ENCODE measurements around the gene DTNBP1. TPM values are rescaled to one million over a fixed set of nuclear protein-coding genes. Genes with fewer than 3 reads are reported as not detected.

The DTNBP1 gene
- total RNA-seq, 1 experiment from 2014 or later = 28.2 TPM

DNA sequence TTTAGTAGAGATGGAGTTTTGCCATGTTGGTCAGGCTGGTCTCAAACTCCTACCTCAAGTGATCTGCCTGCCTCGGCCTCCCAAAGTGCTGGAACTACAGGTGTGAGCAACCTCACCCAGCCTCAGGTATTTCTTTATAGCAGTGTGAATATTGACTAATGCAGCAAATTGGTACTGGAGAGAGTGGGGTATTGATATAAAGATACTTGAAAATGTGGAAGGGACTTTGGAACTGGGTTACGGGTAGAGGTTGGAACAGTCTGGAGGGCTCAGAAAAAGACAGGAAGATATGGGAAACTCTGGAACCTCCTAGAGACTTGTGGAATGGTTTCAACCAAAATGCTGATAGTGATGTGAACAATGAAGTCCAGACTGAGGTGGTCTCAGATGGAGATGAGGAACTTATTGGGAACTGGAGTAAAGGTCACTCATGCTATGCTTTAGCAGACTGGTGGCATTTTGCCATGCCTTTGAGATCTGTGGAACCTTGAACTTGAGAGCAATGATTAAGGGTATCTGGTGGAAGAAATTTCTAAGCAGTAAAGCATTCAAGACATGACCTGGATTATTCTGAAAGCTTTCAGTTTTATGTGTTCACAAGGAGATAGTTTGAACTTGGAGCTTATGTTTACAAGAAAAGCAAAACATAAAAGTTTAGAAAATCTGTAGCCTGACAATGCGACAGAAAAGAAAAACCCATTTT is 127.2 kb downstream of the DTNBP1 start:
- H3K27ac ChIP-seq (ENCODE audit: low read depth, low read length, poor library complexity, severe bottlenecking) = no peak overlapping the region
- POLR2A ChIA-PET (ENCODE audit: low non-redundant PET) = no interaction called here

DNA sequence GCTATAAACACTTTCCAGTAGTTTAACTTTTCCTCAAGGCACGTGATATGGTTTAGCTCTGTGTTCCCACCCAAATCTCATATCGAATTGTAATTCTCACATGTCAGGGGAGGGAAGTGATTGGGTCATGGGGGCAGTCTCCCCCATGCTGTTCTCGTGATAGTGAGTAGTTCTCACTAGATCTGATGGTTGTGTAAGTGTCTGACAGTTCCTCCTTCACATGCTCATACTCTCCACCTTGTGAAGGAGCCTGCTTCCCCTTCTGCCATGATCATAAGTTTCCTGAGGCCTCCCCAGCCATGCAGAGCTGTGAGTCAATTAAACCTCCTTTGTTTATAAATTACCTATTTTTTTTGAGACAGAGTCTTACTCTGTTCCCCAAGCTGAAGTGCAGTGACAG is 127.9 kb downstream of the DTNBP1 start:
- intact Hi-C loops (cut with micrococcal nuclease; ENCODE audit: unreplicated experiment) = no loop called here
- no peak overlapping the region for H3K27ac ChIP-seq (ENCODE audit: low read depth, low read length, poor library complexity, severe bottlenecking)
- H3K4me1 ChIP-seq (ENCODE audit: insufficient read depth, low read length, poor library complexity, severe bottlenecking) = peaks cover 35% of the 10 kb centered on the region
- no TSS peak for BruUV-seq (replicated peaks)
- CTCF ChIA-PET = no interaction called here
- POLR2A ChIA-PET (ENCODE audit: low non-redundant PET) = no interaction called here
- H3K27me3 ChIP-seq (replicated peaks; ENCODE audit: insufficient read depth, low read depth, low read length, poor library complexity) = no peaks in the 10 kb centered on the region
- H3K9me3 ChIP-seq (ENCODE audit: low read depth, low read length, poor library complexity, severe bottlenecking) = no peaks in the 10 kb centered on the region
- DNase-seq (ENCODE audit: low spot score) = no peak
- no peak overlapping the region for H3K4me3 ChIP-seq (ENCODE audit: low read depth, low read length, poor library complexity, severe bottlenecking)
- H3K36me3 ChIP-seq (ENCODE audit: insufficient read depth, low read length, poor library complexity, severe bottlenecking) = no peaks in the 10 kb centered on the region
- TF ChIP-seq CTCF (conservative IDR thresholded peaks at IDR 0.05; ENCODE audit: low read depth, low read length) = no peak
- no peak for TF ChIP-seq EZH2 (IDR thresholded peaks at IDR 0.05; ENCODE audit: borderline replicate concordance, low read depth, low read length, poor library complexity, severe bottlenecking)

More for the DNA sequence above, 127.2 kb downstream of the DTNBP1 start:
- Histone ChIP-seq H3K36me3 (ENCODE audit: insufficient read depth, low read length, poor library complexity, severe bottlenecking) (no peaks in the 10 kb centered on the region), H3K9me3 (ENCODE audit: low read depth, low read length, poor library complexity, severe bottlenecking) (no peaks in the 10 kb centered on the region), H3K4me3 (ENCODE audit: low read depth, low read length, poor library complexity, severe bottlenecking) (no peak overlapping the region), H3K4me1 (ENCODE audit: insufficient read depth, low read length, poor library complexity, severe bottlenecking) (peaks cover 42% of the 10 kb centered on the region), H3K27me3 (replicated peaks; ENCODE audit: insufficient read depth, low read depth, low read length, poor library complexity) (no peaks in the 10 kb centered on the region)
- TF ChIP-seq EZH2 (IDR thresholded peaks at IDR 0.05; ENCODE audit: borderline replicate concordance, low read depth, low read length, poor library complexity, severe bottlenecking) (no peak), CTCF (conservative IDR thresholded peaks at IDR 0.05; ENCODE audit: low read depth, low read length) (no peak)
- CTCF ChIA-PET = no interaction called here
- BruUV-seq (replicated peaks) = no TSS peak
- intact Hi-C loops (cut with micrococcal nuclease; ENCODE audit: unreplicated experiment) = no loop called here
- DNase-seq (ENCODE audit: low spot score) = no peak

GRCh38 chr6:15533379-15534026 is 129.3 kb downstream of the DTNBP1 start:
- Histone ChIP-seq H3K9me3 (ENCODE audit: low read depth, low read length, poor library complexity, severe bottlenecking) (no peaks in the 10 kb centered on the region), H3K27ac (ENCODE audit: low read depth, low read length, poor library complexity, severe bottlenecking) (no peak overlapping the region), H3K4me3 (ENCODE audit: low read depth, low read length, poor library complexity, severe bottlenecking) (no peak overlapping the region), H3K4me1 (ENCODE audit: insufficient read depth, low read length, poor library complexity, severe bottlenecking) (peaks cover 27% of the 10 kb centered on the region), H3K36me3 (ENCODE audit: insufficient read depth, low read length, poor library complexity, severe bottlenecking) (no peaks in the 10 kb centered on the region), H3K27me3 (replicated peaks; ENCODE audit: insufficient read depth, low read depth, low read length, poor library complexity) (no peaks in the 10 kb centered on the region)
- ChIA-PET CTCF (no interaction called here), POLR2A (ENCODE audit: low non-redundant PET) (interaction anchor here (0.5 kb wide), 1 partner anchor 61 kb away, joined by 3 read pairs; no protein-coding TSS in a partner anchor)
- DNase-seq (ENCODE audit: low spot score) = no peak
- intact Hi-C loops (cut with micrococcal nuclease; ENCODE audit: unreplicated experiment) = no loop called here
- TF ChIP-seq CTCF (conservative IDR thresholded peaks at IDR 0.05; ENCODE audit: low read depth, low read length) (no peak), EZH2 (IDR thresholded peaks at IDR 0.05; ENCODE audit: borderline replicate concordance, low read depth, low read length, poor library complexity, severe bottlenecking) (no peak)
- no TSS peak for BruUV-seq (replicated peaks)

Data from A673 (cell line).